Mucosa of gallbladder (tissue), 1 donor: ENCODE data around the gene CLDN24. TPM values are rescaled to one million over a fixed set of nuclear protein-coding genes. Genes with fewer than 3 reads are reported as not detected.
"Not testable (repeated sequence)": the region's sequence is repeated elsewhere in the genome, so short reads cannot be mapped to it uniquely, and the experiment has no call there.

Experiments
- DNase-seq: peaks from one replicate; pipeline ENCODE4 v3.0.0-alpha.2; 2020; ENCODE audit warnings: low spot score
- total RNA-seq: library from RNA; stranded (reverse); gene quantifications from one replicate; pipeline ENCODE4 v1.2.1, GENCODE V29; 2021
- donor health status: DM: no; HTN: no; CAD: no.

The CLDN24 gene
- total RNA-seq, 1 donor from 2014 or later, result not detected

DNA sequence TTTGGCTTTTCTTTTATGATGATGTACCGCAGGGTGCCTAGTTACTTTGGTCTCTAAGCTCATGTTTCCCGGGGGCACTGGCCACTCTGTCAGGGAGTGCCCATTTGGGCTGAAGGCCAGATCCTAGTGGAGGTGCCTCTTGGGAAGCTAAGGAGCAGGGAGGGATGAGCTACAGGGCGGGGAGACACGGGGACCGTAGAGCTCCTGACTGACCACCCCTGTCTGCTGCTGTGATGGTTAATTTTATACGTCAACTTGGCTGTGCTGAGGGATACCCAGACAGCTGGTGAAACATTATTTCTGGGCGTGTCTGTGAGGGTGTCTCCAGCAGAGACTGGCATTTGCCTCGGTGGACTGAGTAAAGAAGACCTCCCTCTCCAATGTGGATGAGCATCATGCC is 24.9 kb upstream of the CLDN24 start:
- DNase-seq, result no peak

DNA sequence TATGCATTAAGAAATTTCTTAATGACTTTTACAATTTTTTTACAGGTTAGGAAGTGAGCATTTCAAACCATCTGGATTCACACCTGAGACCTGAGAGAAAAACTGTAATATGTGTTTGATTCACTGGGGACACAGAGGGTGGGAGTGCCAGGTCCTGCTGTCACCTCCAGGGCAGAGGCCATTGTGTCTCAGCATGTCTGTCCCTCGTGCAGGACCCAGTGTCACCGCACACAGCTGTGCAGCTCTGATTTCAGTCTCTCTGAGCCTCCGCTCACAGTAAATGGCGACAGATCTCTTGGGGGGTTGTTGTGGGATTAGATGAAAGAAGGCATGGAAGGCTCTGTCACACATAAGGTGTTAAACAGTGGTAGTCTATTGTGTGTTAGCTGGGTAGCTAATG is 23.0 kb upstream of the CLDN24 start:
- DNase-seq, result no peak

- DNase-seq, result no peak
Measured at GRCh38 chr4:183344523-183345255, 22.5 kb upstream of the CLDN24 start.

DNA sequence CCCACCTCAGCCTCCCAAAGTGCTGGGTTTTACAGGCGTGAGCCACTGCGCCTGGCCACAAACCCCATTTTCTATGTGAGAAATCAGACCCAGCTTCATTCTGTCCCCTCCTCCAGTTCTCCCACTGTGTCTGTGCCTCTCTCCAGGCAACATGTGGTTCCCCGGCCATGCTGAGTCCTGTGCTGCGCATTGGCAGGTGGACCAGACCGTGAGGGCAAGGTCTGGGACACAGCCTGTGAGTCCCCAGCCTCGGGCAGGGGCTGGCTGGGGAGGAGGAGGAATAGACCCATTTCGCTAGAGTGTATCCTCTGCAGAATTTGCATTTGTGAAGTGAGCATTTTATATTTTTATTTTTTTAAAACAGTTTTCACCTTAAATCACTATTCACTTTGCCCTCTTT is 21.5 kb upstream of the CLDN24 start:
- DNase-seq, result no peak

- no peak for DNase-seq
Measured at GRCh38 chr4:183342541-183343533, 20.6 kb upstream of the CLDN24 start.

- no peak for DNase-seq
Measured at GRCh38 chr4:183337833-183338232, 15.6 kb upstream of the CLDN24 start.

DNA sequence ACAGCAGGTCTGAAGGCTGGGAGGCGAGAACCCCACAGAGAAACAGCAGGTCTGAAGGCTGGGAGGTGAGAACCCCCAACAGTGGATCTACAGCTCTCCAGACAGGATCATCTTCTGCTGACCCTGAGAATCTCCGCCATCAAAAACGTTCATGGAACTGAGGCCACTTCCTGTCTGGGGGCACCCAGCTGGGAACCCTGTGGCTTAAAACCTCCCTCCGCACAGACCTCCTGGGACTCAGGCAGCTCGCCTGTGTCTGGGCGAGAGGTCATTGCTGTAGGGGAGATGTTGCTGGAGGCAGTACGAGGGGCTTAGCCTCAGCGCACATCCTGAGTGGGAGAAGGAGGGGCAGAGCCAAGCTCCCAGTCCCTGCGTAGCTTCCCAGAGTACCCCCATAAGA is 15.1 kb upstream of the CLDN24 start:
- DNase-seq, result no peak

DNA sequence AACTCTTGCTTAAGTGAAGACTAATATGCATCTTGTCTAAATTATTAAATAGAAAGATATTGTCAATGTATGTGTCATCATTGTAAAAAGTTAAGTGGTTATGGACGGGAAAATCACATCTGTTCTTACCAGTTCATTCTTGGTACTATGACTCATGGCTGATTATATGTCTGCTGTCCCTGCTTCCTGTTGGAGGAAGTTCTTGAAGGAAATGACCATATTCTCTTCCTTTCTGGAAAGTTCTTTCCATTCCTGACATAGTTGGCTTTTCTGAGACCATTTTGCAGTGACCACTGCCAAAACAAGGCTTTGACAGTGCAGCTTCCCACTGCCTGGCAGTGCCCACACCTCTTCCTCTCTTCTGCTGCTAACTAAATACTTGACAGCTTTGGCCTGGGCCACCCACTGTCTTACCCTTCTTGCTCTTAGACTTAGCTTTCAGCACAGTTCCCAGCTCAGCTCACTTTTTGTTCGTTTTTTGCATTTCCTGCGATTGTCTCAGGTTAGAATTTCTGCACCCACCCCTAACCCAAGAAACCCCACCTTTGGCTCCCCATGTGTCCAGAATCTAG is 13.2 kb upstream of the CLDN24 start:
- no peak for DNase-seq

- DNase-seq, result peak; percentile 33
Measured at GRCh38 chr4:183333983-183334382, 11.8 kb upstream of the CLDN24 start.

DNA sequence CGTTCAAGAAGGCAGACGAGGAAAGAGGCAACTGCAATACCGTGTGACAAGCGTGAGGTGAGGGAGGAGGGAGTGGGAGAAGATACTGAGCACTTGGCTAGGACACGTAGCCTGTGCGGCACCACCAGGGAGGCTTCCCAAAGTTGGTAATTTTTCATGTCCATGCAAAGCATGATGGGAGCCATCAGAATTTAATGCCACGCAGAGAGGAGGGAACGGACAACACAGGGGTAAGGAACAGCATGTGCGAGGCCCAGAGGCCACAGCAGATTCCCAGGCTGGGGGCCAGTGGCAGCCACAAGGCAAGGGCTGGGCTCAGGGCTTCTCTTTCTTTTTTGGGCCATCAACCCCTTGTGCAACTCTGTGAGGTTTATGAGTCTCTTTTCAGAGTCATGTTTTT is 11.0 kb upstream of the CLDN24 start:
- no peak for DNase-seq

DNA sequence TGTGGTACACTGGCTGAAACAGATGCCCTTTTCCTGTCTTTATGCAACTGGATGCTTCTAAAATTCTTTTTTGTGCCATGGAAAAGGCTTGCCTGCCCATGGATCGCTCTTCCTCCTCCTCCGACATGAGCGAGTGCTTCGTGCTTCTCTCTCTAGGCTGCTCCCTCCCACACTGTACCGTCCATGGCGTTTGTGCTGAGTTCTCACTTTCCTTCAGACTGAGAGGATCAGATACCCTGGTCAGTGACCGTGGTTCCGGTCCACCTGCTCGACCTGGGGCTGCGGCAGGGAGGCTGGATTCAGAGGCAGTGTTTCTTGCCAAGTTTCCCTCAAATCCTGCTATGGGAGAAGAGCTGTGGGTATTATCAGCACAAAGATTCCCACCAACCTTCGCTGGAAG is 10.2 kb upstream of the CLDN24 start:
- no peak for DNase-seq

DNA sequence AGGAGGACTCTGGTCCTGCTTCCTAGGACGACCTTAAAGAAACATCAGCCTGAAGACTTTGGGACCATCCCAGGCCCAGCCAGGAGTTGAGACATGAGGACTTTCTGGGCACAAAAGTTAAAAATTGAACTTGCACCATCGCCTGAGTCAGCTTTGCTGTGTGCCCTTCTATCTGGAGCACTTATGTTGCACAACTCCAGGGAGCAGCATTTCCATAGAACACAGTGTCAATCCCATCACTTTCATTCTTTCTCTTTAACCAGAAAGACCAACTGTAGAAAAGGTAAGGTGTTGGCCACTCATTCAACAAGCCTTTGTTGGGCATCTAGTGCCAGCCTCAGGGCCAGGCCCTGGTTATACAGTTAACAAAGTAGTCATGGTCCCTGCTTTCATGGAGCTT is 8.6 kb upstream of the CLDN24 start:
- no peak for DNase-seq

GRCh38 chr4:183329954-183330742 is 7.9 kb upstream of the CLDN24 start:
- DNase-seq, result no peak

GRCh38 chr4:183329244-183329643 is 7.0 kb upstream of the CLDN24 start:
- DNase-seq, result no peak

DNA sequence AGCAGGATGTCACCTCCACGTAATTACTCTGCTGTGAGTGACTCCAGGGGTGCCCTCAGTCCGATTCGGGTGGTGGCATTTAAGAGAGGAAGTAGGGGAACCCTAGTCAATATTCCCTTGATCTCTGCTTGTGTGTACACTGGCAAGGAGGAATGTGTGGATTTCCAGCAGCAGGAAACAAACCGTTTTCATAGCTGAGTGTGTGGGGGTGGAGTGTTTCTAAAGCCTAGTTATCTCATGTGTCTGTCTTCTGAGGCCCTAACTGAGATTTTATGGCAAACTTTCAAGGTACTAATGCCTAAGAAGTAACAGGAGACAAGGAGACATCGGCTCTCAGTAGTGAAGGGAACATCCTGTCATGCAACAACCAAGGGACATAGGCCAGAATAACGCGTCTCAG is 6.6 kb upstream of the CLDN24 start:
- no peak for DNase-seq

GRCh38 chr4:183327827-183328226 is 5.6 kb upstream of the CLDN24 start:
- DNase-seq, result no peak

GRCh38 chr4:183326853-183327252 is 4.6 kb upstream of the CLDN24 start:
- DNase-seq, result no peak

- DNase-seq, result not testable (repeated sequence)
Measured at GRCh38 chr4:183326387-183326786, 4.2 kb upstream of the CLDN24 start.

- no peak for DNase-seq
Measured at GRCh38 chr4:183324619-183325018, 2.4 kb upstream of the CLDN24 start.

- DNase-seq, result not testable (repeated sequence)
Measured at GRCh38 chr4:183324056-183324455, 1.8 kb upstream of the CLDN24 start.

DNA sequence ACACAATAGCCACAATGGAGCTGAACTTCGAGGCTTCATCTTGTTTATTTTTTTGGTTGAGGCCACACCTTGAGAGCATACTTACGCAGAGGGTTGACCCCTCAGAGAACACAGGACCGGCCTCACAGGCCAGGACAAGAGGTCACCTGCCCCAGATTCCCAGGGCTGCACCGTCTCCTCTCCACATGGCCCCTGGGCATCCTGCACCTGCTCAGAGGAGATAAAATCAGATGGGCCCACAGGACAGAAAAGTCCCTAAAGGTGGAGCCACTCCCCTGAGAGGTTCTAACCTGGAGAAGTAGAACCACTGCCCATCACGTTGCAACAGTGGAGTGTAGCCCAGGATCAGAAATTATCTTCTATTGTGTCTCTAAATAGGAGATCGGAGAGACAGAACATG is 1.1 kb upstream of the CLDN24 start:
- DNase-seq, result no peak

GRCh38 chr4:183321516-183321915 is 710 bp downstream of the CLDN24 start:
- no peak for DNase-seq
